HTR-8/SVneo (cell line): ENCODE results near the gene RPL5.
"Not testable (repeated sequence)": the region's sequence is repeated elsewhere in the genome, so short reads cannot be mapped to it uniquely, and the experiment has no call there.

Source experiments
- DNase-seq: peaks from one replicate; pipeline ENCODE4 v3.0.0; 2011; ENCODE audit warnings: low spot score, mixed read lengths; ENCODE audit not compliant: insufficient read length
- FAIRE-seq: peaks from 2 replicates; lab custom pipeline; 2011; peaks lifted over from hg19 to GRCh38; lab: Jason Lieb, UNC

Gene RPL5

DNA sequence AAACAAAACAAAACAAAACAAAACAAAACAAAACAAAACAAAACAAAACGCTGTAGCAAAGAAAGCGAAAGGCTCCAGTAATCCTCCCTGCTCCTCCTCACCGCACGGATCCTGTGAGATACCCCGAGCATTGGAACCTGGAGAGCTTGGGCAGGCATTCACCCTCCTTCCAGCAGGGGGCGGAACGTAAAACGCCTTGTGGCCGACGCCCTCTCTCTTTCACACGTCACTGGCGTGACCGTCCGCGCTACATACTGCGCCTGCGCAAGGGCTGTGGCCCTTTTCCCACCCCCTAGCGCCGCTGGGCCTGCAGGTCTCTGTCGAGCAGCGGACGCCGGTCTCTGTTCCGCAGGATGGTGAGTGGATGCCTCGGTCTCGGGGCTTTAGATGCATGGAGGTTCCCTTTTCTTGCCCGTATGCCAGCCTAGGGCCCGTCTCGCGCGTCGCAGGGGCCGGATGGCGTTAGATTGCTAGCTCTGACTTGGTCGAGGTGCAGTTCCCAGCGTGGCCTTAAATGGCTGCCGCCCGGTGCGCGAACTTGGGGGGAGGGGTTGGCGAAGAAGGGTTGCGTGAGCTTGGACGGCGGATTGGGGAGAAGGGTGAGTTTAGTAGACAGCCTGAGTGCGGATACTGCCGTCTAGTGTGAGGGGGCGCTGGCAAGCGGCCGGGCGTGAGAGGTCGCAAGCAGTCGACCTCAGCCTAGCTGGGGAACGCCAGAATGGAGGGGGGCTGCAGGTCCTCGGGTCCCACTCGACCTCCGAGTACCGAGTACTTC, at the start of gene RPL5:
Gene RPL5, plus strand, starts transcription at position 279 of the 775 bp plus-strand sequence. Its CDS starts 75 bp downstream, at position 354.
- FAIRE-seq: peak; percentile 86
- DNase-seq: peak; percentile 94

DNA sequence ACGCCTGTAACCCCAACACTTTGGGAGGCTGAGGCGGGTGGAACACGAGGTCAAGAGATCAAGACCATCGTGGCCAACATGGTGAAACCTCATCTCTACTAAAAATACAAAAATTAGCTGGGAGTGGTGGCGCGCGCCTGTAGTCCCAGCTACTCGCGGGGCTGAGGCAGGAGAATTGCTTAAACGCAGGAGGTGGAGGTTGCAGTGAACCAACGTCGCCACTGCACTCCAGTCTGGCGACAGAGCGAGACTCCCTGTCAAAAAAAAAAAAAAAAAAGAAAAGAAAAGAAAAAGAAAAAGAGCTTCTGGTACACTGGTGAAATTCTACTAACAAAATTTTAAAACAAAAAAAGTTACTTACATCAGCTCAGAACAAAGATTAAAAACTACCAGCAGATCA, 48.3 kb upstream of the RPL5 start:
- not testable (repeated sequence) for DNase-seq, FAIRE-seq

DNA sequence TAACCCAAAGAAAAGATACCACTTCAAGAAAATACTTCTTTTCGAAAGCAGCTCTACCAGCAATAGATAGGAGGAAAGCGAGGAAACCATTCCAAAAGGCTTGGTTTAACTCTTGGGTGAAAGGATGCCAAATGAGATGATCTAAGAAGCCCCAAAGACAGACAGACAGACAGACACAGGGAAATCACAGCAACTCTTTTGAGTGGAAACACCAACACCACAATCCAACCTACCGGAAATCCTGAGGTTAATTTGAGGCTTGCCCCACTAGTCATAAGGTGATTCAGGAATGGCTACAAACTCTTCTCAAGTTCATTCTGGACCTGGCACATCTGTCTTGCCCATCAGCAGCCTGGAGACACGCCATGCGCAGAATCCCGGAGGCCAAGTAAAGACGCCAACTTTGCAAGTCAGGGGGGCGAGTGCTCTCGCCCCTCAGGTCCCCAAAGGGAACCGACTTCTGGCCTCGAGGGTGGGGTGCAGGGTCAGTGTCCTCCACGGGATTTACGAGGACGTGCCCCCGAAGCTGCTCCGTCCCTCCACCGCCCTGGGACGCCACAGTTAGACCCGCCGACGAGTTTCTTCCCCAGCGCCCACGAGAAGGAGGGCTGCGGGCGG, 47.7 kb upstream of the RPL5 start:
- FAIRE-seq (no peak), DNase-seq (peak; percentile 24)

DNA sequence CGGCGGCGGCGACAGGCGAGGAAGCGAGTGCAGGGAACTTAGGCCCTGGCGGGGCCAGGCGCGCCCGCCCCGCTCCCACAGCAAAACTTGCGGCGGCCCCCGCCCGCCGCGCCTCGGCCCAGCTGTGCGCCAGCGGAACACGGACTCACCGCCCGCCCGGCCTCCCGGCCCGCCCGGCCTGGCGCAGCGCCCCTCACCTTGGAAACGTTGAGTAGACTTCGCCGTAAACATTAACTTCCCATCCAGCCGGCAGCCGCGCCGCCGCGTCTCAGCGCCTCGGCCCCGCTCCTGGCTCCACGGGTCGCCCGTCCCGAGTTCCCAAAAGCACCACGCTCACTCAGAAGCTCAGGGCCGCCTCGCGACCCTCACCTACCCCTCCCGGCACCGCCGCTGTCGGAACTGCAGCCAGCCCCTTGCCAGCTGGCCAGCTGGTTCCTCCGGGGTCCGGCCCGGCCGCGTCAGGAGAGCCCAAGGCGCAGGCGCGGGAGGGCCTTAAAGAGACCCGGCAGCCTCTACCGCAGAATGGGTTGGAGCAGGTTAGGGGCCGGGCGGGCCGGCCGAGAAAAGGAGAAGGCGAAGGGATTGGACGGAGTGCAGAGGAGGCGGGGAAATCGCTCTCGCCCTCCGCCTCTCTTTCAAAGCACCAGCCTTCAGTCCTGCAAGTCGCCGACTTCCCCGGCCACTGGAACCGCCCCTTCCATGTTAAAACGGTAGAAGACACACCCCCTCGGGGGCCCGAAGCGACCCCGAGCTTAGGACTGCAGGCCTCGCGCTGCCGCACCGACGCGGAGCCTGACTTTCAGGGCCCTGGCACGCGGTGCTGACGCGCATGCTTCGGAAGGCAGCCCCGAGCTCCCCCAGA, 47.0 kb upstream of the RPL5 start, which contains the start of gene EVI5:
Gene EVI5, minus strand, starts transcription at position 470 of the 862 bp plus-strand sequence. CDS start 48,562 bp downstream, outside the sequence.
- DNase-seq (peak; percentile 84), FAIRE-seq (peak; percentile 84)

DNA sequence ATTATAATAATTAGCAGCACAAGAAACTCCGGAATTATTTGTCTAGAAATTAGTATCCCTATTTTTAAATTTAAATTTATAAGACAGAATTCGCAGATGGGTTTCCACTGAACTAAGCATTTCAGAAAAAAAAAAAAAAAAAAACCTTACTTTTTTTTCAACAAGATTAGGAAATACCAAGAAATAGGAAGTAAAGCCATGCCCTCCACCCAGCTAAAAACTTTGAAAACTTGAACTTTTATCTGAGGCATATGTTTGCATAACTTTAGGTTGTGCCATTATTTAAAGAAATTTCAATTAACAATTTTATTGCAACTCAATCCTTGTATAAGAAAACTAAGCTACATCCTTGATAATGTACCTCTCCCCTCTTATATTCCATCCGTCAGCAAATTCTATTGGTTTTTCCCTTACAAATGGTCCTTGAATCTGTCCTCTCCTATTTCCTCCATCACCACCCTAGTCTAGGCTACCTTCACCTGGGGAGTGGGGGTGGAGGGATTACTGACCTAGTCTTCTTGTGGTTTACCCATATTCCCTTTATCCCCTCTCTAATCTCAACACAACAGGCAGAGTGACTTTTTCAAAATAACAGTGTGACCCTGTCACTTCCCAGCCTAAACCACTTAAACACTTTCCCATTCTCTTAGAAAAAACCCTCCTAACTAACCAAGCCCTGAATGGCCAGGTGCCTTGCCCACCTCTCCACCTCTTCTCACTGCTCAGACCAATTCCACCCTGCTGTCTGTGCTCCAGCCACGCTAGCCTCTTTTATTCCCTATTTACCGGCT, 45.5 kb upstream of the RPL5 start:
- no peak for FAIRE-seq
- no peak for DNase-seq

DNA sequence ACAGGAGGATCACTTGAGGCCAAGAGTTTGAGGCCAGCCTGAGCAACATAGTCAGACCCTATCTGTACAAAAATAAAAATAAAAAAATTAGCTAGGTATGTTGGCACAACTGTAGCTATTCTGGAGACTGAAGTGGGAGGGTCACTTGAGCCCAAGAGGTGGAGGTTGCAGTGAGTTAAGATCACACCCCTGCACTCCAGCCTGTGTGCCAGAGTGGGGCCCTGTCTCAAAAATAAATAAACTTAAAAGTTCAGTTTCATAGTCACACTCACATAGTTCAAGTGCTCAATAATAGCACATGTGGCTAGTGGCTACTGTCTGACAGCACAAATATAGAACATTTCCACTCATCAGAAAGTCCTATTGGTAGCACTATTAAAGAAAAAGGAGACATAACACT, 41.8 kb upstream of the RPL5 start:
- no peak for FAIRE-seq
- DNase-seq: no peak

DNA sequence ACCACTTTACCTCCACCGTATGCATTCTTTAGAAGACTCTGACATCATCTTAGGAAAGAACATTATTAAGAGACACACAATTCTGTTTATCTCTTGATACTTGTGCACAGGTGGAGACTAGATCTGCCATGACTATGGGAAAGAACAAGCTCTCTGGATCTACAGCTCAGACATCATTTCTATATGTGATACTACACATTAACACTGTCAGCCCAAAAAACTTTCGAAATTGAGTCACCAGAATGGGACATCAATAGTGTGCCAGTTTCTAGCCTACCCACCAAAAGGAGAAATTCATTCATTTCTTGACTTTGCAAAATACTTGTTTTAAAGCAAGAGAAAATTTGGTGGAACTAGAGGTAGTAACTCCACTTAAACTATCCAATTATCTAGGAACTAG, 41.0 kb upstream of the RPL5 start:
- FAIRE-seq: no peak
- no peak for DNase-seq

DNA sequence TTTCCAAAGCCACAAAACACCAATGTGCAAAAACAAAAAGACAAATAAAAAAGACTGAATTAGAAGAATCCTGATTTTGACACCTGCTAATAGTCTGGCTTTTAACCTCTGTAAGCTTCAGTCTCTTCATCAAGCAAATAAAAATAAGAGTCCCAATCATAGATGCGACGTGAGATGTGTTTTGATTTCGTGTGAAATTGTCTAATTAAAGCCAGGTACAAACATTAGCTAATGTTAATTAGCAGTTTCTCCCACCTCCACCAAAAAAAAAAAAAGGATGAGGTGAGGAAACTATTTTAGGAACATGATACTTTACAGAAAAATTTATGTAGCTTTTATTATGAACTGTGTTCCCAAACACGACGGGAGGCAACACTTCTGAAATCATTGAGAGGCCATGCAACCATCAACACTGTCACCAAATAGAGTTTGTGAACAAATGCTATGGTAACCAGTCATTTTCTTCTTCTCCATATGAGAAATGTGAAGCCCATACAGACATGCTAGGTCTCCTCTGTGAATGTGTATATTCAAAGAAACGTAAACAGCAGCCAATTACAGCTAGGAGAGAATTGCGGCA, 40.3 kb upstream of the RPL5 start:
- DNase-seq: no peak
- FAIRE-seq: no peak

DNA sequence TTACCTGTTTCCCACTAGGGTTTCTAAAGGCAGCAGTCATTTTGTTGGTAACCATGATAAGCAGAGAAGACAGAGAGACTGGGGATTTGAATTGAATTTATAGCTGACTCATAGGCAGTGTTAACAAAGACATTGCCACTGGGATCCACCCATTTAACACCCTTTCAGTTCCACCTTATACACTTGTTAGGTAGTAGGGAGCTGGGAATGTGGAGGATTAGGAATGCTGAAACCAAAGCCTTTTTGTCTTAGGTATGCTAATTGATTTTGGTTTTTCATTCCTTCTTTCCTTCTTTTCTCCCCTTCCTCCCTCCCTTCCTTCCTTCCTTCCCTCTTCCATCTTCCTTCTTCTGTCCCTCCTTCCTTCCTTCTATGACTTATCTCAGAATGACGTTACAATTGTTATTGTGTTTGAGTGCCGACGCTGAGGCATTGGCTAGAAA, 39.5 kb upstream of the RPL5 start:
- DNase-seq (no peak), FAIRE-seq (no peak)

DNA sequence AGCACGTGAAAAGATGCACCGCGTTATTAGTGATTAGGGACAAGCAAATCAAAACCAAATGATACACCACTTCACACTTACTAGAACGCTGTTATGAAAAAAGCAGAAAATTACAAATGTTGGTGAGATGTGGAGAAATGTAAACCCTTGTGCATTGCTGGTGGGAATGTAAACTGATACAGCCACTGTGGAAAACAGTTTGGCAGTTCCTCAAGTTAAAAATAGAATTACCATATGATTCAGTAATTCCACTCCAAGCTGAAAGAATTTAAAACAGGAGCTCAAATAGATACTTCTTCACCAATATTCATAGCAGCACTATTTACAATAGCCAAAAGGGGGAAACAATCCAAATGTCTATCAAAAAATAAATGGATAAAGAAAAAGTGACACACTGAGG, 36.7 kb upstream of the RPL5 start:
- no peak for DNase-seq

DNA sequence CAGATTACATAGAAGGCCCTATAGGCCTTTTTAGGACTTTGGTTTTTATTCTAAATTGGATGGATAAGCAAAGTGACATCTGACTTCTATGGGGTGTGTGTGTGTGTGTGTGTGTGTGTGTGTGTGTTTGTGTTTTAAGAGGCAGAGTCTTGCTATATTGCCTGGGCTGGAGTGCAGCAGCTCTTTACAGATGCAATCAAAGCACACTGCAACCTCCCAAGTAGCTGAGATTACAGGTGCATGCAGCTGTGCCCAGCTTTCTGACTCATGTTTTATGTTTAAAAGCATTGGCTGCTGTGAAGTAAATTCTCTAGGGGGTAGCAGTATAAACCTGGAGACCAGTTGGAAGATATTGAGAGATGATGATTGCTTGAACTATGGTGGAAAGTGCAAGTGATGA, 34.5 kb upstream of the RPL5 start:
- FAIRE-seq (no peak), DNase-seq (no peak)

More for the DNA sequence above, 36.7 kb upstream of the RPL5 start:
- no peak for FAIRE-seq

DNA sequence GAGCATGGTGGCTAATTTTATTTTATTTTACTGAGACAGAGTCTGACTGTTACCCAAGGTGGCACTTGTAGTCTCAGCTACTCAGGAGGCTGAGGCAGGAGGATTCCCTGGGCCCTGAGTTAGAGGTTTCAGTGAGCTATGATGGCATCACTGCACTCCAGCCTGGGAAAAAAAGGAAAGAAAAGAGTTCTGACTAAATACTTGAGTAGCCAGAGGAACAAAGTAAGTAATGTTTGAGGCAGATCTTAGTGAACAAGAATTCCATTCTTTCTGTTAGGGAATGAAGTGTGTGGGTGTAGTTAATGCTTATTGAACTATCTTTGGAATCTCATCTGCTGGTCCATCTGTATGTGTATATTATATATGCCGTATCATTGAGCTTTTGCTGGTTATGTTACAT, 33.9 kb upstream of the RPL5 start:
- no peak for DNase-seq

DNA sequence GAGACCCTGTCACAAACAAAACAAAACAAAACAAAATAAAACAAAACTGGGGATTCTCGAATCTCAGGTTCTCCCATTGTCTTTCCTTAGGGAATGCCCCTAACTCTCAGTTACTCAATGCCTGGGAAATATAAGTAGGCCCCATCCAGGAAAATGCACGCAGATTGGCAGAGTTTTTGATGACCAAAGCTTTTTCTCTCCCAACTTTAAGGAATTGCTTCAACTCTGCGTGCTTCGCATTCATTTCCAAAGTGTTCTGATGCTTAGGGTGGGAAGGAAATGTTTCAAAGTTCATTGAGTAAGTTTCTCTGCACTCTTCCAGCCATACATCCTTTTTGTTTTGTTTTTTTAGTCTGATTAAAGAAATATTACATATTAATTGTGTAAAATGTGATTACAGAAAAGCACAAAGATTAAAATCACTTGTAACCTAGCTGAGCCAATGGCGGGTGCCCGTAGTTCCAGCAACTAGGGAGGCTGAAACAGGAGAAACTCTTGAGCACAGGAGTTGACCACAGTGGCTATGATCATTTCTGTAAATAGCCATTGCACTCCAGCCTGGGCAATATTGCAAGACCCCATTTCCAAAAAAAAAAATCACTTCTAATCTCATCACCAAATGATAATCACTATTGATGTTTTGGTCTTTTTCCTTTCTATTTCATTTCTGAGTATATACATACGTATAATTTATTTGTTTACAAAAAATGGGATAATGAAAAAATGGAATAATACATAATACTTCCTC, 28.5 kb upstream of the RPL5 start:
- no peak for DNase-seq
- no peak for FAIRE-seq

More for the DNA sequence above, 33.9 kb upstream of the RPL5 start:
- no peak for FAIRE-seq

DNA sequence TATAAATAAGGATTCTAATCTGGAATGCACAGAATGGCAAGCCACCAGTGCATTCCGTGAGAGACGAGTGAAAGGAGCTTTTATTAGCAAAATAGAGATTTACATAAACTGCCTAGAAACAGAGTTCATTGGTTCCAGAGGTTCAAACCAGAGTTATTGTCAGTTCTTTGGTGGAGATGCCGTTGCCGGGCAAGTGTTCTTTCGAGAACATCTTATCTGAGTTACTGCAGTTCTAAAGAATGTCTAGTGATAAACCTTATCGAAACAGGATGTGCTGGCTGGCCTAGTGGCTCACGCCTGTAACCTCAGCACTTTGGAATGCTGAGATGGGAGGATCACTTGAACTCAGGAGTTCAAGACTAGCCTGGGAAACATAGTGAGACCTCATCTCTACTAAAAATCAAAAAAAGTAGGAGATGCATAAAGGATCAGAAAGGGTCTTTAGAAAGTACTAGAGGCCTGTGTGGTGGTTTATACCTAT, 27.1 kb upstream of the RPL5 start:
- DNase-seq (peak; percentile 84), FAIRE-seq (peak; percentile 87)

DNA sequence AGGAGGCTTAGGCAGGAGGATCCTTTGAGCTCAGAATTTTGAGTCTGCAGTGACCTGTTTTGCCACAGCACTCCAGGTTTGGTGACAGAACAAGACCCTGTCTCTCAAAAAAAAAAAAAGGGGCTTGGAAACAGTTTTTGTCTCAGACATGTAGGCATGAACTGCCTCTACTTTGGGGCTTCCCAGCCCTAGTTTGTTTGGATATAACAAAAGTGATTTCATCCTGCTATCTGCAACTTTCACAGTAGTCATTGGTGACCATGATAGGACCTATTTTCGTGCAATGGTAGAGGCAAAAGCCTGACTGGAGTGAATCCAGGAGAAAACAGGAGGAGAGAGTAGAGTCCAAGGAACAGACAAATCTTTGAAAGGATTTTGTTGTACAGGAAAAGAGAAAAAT, 26.6 kb upstream of the RPL5 start:
- FAIRE-seq (no peak), DNase-seq (no peak)

DNA sequence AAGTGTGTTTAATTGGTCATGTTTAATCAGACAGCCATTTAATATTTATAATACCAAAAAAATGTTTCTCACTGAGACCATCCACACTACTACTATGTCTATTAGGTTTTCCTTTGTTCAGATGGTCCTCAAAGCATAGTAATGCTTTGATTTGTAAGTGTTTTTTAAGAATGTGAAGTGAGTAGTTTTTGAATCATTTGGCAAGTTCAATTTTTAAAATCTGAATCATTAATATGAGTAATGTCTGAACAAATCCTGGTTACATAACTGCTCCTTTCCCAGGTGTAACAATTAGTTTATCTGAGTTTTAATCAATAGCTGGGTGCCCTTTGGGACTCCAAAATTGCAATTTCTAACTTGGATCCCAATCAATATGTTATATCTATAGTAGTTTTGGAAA, 23.5 kb upstream of the RPL5 start:
- no peak for FAIRE-seq
- no peak for DNase-seq

DNA sequence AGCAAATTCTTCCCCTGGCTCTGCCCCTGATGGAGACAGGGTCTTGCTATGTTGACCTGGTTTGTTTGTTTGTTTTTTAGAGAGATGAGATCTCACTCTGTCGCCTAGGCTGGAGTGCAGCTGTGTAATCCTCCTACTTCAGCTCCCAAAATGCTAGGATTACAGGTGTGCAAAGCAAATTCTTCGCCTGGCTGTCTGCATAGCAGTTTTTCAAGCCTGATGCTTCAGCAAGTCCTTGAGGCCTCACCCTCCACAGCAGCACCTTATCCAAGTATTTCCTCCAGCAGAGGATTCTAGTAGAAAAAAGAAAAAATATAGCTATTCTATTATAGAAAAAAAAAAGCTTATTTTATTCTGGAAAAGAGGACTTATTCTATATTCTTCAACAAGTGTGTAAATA, 15.1 kb upstream of the RPL5 start:
- DNase-seq: no peak
- FAIRE-seq: no peak

DNA sequence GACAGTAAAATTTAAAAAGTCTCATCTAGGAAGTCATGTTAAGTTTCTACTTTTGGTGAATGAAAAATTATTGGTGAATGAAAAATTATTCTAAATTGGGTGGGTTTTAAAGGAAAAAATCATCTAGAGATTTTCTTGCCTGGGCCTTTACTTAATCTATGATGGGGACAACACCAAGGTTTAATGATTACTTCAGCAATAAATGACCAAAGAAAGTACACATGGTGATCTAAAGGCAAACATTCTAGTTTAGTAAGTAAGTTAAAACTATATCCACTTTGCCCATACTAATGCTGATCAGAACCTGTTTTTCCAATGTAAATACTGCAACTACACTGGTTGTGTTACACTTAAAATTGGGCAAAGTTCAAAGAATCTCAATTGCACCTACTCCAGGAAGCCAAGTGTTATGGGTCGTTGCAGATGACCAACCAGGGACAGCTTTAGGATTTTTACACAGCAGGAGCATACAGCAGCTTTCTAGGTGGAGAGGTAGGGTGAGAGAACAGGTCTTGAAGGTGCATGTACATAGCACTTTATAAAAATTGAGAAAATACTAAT, 14.6 kb upstream of the RPL5 start:
- no peak for DNase-seq
- no peak for FAIRE-seq
